Activated CD8-positive, alpha-beta memory T cell treated with anti-CD3 and anti-CD28 coated beads, Interleukin-2, amount 50 U/mL, for 48 hours (primary cell): ENCODE data around the gene ERICH4.
"Not testable (repeated sequence)": the region's sequence is repeated elsewhere in the genome, so short reads cannot be mapped to it uniquely, and the experiment has no call there.

ENCODE experiments used
- DNase-seq: peaks from one replicate; pipeline ENCODE4 v3.0.0-alpha.2; 2020

The ERICH4 gene, protein sequence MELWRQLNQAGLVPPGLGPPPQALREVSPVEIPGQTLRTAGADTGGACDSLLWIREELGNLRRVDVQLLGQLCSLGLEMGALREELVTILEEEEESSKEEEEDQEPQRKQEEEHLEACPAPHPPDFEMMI

GRCh38 chr19:41442473-41443355 is at the start of gene ERICH4:
Gene ERICH4, plus strand, starts transcription at chr19:41443156. Its CDS starts 14 bp downstream, at chr19:41443170.
- DNase-seq: peak; percentile 43

GRCh38 chr19:41395355-41395754 is 47.6 kb upstream of the ERICH4 start:
- no peak for DNase-seq

GRCh38 chr19:41397086-41398049 is 45.6 kb upstream of the ERICH4 start, which contains the start of the genes BCKDHA and EXOSC5:
Gene BCKDHA, plus strand, starts transcription at chr19:41397818. Its CDS starts 10 bp downstream, at chr19:41397828.
Gene EXOSC5, minus strand, starts transcription at chr19:41397359. Its CDS starts 31 bp downstream, at chr19:41397328.
- peak; percentile 98 for DNase-seq

DNA sequence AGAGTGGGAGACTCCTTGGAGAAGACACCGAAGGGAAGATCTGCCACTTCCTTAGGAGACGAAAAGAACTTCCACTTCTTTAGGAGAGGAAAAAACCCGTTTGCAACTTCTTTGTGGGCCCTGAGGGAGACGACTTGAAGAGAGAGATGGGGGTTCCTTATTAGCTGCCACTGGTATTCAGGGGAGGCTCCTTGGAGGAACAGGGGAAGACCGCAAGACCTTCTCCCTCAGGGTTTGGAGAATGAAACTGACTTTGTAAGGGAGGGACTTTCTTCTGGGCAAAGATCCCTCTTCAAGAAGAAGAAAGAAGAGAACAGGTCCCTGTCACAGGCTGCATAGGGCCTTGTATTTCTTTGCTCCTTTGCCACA is 44.9 kb upstream of the ERICH4 start:
- no peak for DNase-seq

GRCh38 chr19:41398598-41398997 is 44.4 kb upstream of the ERICH4 start:
- DNase-seq: no peak

DNA sequence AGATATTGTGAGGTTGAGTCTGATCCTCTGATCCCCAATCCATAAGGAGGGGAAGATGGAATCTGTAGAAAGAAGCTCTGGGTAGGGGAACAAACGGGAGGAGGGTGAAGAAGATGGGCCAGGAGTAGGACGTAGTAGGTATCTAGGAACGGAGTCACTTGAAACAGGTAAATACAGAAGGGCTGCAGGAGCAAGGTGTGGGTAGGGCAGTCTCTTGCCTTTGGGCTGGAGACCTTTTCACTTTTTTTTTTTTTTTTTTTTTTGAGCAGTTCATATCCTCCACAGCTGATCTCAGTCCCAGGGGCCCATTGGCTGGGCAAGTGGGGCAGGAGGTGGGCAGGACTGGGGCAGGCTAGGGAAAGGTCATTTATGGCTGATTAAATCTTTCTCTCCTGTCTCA is 43.9 kb upstream of the ERICH4 start:
- DNase-seq: no peak

GRCh38 chr19:41399525-41399924 is 43.4 kb upstream of the ERICH4 start:
- DNase-seq: no peak

GRCh38 chr19:41401483-41401882 is 41.5 kb upstream of the ERICH4 start:
- DNase-seq: no peak

- no peak for DNase-seq
Measured at GRCh38 chr19:41402010-41402409, 40.9 kb upstream of the ERICH4 start.

GRCh38 chr19:41403181-41403970 is 39.6 kb upstream of the ERICH4 start:
- DNase-seq: no peak

- DNase-seq: no peak
Measured at GRCh38 chr19:41405776-41406175, 37.2 kb upstream of the ERICH4 start.

DNA sequence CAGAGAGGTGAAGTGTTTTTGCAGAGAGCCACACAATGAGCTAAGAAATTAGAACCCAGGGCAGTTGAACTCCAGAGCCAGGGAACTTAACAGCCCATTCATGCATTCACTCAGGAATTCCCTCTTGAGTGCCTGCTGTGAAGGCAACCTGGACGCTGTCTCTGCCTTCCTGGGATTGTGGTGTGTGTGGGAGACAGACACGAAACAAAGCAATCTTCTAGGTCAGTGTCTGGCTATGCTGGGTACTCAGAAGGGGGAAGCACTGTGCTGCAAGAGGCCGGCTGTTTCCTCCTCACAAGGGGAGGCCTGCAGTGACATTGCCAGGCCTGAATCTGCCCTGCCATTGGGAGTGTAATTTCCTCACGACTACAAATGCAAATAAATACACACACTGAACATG is 35.7 kb upstream of the ERICH4 start:
- DNase-seq: no peak

- DNase-seq: no peak
Measured at GRCh38 chr19:41408256-41408655, 34.7 kb upstream of the ERICH4 start.

- DNase-seq: not testable (repeated sequence)
Measured at GRCh38 chr19:41408846-41409245, 34.1 kb upstream of the ERICH4 start.

DNA sequence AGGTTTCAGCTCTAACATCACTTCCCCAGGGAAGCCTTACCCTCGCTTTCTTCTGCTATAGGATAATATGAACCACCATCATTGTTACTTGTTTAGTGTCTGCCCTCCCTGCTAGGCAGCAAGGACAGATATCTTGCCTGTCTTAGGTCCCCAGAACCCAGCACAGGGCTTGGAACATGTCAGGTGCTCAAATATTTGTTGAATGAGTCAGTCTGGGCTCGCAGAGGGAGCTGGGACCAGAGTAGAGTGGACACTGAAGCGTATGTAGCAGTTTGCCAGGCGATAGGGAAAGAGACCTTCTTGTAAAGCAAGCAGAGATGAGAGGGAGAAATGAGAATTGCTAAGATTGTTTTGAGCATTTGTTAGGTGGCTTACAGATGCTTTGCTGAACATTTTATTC is 33.7 kb upstream of the ERICH4 start:
- DNase-seq: no peak

DNA sequence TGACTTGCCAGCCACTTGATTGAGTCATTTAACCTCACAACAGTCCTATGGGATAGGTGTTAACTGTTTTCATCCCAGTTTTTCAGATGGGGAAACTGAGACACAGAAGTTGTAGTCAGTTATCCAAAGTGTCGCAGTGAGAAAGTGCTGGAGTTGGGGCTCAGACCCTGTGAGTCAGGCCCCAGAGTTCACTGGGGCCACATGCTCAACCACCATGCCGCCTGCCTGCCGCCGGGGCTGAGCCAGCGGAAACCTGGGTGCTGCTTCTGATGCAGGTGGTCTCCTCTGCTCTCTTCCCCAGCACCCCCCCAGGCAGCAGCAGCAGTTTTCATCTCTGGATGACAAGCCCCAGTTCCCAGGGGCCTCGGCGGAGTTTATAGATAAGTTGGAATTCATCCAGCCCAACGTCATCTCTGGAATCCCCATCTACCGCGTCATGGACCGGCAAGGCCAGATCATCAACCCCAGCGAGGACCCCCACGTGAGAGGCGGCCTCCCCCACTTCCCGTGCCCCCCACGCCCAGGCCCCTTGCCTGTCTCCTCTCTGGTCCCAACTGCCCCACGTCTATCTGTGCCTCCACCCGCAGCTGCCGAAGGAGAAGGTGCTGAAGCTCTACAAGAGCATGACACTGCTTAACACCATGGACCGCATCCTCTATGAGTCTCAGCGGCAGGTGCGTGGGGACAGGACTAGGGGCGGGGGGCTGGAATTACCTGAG is 32.5 kb upstream of the ERICH4 start:
- DNase-seq: no peak

- no peak for DNase-seq
Measured at GRCh38 chr19:41411100-41411967, 31.6 kb upstream of the ERICH4 start.

GRCh38 chr19:41411968-41412265 is 31.0 kb upstream of the ERICH4 start:
- no peak for DNase-seq

GRCh38 chr19:41412953-41413352 is 30.0 kb upstream of the ERICH4 start:
- DNase-seq: no peak

DNA sequence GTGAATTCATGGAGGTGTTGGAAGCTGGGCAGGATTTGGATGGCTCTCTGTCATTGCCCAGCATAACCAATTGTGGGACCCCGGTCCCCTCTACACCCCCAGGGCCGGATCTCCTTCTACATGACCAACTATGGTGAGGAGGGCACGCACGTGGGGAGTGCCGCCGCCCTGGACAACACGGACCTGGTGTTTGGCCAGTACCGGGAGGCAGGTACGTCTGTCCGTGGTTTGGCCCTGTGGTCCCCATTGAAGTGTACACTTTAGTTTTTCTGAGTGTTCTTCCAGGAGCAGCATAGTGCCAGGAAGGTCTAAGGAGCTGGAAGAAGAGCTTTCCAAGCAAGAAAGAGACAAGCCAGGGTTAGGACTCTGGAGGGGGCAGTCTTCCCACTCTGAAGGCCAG is 29.0 kb upstream of the ERICH4 start:
- no peak for DNase-seq

DNA sequence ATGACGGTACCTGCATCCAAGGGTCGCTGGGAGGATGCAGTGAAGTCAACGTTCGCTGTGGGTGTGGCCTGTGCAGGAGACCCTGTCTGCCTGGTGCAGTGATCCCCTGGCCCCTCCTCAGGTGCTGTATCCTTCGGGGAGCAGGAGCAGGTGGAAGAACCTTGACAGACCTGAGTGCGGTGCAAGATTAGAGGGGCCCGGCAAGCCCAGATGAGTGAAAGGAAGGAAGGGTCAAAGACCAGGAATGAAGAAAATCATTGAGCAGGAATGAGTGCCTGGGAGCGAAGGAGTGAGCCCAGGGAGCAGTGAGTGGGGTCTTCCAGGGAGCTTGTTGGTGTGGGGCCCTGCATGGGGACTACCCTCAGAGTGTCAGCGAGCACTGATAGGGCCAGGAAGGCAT is 28.5 kb upstream of the ERICH4 start:
- DNase-seq: no peak
